Activated naive CD4-positive, alpha-beta T cell treated with anti-CD3 and anti-CD28 coated beads, Interleukin-2, amount 50 U/mL, for 16 hours (primary cell): ENCODE data around the gene OOEP.

Experiments used
- DNase-seq: peaks from one replicate; pipeline ENCODE4 v3.0.0-alpha.2; 2020

The OOEP gene

DNA sequence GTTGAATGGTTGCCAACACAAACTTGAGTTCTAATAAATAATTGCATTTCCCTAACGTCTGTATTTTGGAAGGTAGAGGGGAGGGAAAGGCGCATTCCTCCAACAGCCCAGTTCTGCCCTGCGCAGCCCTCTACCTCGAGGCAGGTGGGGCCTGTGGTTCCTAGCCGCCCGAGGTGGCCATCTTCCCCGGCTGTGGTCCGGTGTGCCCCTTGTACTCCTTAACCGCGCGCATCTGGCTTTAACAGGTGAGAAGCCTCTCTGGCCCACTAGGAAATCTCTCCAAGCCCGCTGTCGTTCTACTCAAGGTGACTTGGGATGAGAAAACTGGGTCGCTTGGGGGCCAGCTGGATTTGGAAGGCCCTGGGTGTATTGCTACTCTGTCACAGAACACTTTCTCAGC, 5.6 kb downstream of the OOEP start:
- DNase-seq = no peak

- DNase-seq = no peak
These were observed 6.2 kb downstream of the OOEP start for GRCh38 chr6:73363537-73363875.

GRCh38 chr6:73362869-73363536, 6.7 kb downstream of the OOEP start:
- no peak for DNase-seq

DNA sequence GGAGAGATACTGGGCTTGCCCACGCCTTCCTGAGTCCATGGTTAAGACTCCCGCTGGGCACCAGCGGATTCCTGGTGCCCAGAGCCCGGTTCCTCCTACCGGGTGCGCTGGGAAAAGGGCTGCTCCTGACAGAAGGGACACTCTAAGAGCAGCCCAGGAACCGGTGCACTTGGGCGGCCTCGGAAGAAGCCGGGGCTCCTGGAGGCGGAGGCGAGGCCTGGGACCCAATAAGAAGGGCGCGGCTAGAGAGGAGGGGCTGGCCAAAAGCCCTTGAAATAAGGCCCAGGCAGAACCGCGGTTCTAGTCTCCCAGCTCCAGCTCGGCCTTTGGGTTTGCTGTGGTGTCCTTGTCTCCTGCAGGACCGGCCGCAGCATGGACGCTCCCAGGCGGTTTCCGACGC, 7.3 kb downstream of the OOEP start, which contains the start of gene KHDC3L:
Gene KHDC3L (plus strand): TSS at position 301 of the 400 bp plus-strand sequence. CDS start 72 bp downstream, at position 373.
- no peak for DNase-seq

DNA sequence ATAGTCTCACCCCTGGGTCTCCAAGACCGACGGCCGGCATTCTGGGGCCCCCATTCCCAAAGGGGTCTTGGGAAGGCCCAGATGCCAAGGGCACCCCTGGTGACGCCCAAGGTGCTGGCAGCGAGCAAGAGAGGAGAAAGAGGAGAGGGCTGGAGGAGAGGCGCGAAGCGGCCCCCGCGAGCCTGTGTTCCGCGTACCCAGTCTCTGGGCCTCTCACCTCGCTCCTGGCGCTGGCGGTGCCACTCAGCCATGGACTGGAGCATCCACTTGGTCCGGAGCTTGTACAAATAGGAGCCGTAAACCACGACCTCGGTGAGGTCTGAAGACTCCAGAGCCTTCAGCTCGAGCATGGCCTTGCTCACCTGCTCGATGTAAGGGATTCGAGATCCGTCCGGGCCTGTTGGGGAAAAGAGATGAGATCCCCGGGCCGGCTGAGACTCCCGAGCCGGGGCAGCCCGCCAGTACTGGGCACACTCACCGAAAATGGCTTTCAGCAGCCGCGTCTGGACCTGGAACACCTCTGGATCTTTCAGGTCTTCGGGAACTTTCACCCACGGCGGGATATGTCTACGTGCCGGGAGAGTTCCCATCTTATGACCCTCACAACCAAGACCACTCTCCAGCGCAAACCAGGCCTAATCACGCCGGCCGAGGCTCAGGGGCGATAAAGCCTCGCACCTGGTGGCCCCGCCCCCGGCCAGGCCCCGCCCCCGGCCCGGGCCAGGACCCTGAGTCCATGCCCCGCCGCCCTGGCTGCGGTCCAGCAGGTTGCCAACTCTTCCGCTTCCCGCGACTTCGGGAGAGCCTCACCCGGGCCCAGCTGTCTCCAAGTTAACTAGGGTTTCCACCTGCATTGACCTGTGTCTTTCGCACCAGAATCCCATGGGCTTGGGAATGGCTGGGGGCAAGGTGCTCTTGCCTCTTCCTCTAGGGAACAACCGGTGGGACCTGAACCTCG, 15.8 kb downstream of the OOEP start, which contains the start of gene DPPA5:
Gene DPPA5 (minus strand): TSS at position 641 of the 958 bp plus-strand sequence. CDS start 51 bp downstream, at position 590.
- DNase-seq = no peak

- DNase-seq = no peak
These were observed 20.4 kb downstream of the OOEP start for GRCh38 chr6:73349311-73349710.

- DNase-seq = no peak
These were observed 21.0 kb downstream of the OOEP start for GRCh38 chr6:73348550-73349204.

DNA sequence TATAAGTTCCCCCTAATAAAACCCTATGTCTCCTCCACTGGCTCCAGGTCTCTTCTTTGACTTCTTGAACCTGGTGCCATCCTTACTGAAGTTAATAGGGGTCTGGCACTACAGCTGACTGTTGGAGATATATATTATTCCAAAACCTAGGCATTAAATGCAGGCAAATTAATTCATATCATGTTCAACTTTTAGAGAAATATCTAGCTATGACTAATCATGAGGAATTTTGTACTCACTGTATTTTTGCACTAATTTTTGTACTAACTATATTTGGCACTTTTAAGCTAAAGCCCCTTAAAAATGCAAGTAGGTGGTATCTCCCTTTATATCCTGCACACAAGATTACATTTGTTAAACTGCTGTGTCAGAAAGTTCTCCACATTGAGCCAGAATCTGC, 26.5 kb downstream of the OOEP start:
- no peak for DNase-seq

GRCh38 chr6:73342174-73342573, 27.5 kb downstream of the OOEP start:
- DNase-seq = no peak

- no peak for DNase-seq
These were observed 28.4 kb downstream of the OOEP start for GRCh38 chr6:73341335-73341734.

- DNase-seq = no peak
These were observed 29.6 kb downstream of the OOEP start for GRCh38 chr6:73340048-73340447.

DNA sequence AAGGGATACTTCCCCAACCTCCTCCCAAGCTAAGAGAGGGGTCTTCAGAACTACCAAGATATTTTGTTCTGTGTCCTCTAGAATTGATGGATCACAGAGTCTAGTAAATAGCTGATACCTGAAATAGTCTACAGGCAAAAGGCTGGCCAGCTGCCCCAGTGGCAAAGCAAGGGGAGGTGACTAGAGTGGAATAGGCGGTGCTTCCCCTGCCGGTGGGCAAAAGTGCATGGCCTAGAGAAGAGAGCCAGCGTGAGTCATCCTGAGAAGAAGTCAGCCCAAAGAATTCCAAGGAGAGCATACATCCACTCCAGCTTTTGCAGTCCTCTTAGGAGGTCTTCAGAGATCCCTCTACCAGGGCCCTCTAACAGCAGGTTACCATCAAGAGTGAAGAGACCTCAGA, 30.4 kb downstream of the OOEP start:
- DNase-seq = no peak

DNA sequence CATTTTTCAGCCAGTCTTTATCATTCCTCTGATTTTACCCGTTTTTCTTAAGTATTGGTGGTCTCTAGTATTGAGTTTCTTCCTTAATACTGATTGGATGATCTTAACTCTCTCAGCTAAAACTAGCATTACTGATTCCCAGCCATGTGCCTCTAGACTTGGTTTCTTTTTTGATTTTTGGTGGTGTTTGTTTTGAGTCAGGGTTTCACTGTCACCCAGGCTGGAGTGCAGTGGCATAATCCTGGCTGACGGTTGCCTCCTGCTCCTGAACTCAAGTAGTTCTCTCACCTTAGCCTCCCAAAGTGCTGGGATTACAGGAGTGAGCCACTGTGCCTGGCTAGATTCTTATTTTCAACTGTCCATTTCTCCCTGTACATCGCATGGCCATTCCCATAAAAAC, 40.5 kb downstream of the OOEP start:
- DNase-seq = no peak

DNA sequence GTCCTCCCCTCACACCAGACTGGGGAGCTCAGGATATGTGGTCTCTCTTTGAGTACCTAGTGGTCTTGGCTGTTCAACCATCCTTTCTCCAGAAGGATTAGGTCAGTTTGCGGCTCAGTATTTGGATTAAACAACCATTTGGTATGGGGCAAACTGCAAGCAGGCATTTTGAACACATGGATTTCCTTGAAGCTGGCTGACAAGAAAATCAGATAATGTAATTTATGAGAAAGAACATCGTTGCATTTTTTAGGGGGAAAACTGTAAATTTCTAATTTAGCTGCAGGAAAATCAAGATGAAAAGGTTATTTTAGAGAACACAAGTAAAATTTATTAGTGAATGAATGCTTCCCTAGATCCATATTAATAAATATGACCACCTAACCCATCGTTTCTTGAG, 40.9 kb downstream of the OOEP start:
- no peak for DNase-seq

DNA sequence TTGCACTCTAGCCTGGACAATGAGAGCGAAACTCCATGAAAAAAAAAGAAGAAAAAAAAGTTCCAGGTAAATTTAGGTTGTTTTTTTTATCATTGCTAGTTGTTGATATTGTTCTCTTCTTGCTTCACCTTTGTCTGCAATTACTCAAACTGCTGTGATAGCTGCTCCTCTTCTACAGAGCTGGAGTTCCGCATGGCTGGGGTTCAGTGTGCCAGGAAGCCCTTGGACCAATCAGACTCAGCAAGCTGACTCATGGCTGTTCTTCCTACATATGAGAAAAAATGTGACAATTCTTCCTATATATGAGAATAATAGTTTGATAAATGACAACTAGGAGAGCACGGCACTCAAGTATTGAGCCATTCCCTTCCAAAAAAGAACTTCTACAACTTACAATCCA, 44.0 kb downstream of the OOEP start:
- no peak for DNase-seq

DNA sequence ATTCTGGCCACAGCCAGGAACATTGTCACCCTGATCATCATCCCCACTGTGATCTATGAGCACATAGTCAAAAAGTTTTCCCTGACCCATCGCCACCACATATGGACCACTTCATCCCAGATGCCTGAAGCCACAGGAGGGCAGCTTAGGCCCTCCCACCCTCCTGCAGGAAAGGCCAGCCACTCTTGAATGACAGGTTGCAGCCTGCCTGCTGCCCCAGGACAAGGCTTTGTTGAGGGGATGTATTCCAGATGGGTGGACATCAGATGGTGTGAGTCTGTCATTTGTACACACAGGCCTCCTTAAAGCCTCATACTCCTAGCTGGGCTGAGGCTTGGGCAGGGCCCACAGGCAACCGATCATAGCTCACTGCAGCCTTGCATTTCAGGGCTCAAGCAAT, 46.4 kb downstream of the OOEP start:
- no peak for DNase-seq
